NOMO-1 treated with DMSO at 0.1 percent for 48 hours (cell line): Measurements from ENCODE around the gene LNPEP.

Source experiments
- DNase-seq: peaks from one replicate; lab custom pipeline; 2025; ENCODE audit not compliant: unreplicated experiment; lab: John Stamatoyannopoulos, UW

The LNPEP gene

GRCh38 chr5:96957254-96958049 is 21.6 kb downstream of the LNPEP start:
- DNase-seq: peak; percentile 2

DNA sequence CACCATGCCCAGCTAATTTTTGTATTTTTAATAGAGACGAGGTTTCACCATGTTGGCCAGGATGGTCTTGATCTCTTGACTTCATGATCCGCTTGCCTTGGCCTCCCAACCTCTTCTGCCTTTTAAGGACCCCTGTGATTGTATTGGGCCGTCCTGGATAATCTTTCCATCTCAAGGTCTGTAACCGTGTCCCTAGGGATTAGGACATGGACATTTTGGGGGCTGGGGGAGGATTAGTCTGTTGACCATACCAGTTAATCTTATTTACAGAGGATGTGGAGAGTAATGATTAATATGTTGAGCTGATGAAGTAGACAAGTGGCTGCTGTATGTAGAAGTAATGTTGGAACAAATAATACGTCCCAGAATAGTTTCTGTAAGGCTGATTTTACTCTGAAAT is 23.1 kb downstream of the LNPEP start:
- DNase-seq: no peak

DNA sequence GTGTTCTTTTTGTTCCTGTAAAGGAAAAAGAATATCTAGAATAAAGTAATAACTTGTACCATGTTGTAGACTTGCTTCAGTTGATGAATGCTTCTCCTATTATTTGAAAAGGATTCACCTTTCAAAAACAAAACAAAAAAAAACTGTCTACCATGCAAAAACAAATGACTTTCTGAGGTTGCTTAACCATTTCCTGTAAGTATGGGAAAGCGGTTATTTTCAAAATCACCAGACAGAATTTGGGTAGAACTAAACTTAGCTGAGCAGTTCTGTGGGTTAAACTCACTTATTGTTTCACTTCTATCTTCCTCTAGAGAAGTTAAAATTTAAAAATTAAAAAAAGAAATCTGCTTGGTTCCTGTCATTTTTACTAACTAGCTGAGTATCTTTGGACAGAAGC is 25.2 kb downstream of the LNPEP start:
- peak; percentile 89 for DNase-seq

DNA sequence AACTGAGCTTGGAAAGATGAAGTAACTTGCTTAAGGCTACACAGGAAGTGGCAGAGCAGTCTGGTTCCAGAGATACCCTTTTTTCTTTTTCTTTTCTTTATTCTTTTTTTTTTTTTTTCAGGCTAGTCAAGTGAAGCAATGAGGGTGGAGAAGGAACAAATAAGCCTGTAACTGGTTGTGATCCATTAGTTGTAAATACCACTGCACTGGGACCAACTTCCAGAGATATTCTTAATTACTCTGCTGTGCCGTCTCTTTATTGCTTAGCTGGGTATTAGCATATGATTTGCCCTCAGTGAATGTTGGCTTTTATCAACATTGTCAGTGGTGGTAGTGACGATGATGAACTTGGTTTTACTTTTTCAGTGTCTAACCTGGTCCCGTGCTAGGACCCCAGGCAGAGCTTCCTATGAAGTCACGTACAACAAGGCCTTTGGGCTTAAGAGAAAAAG is 26.7 kb downstream of the LNPEP start:
- DNase-seq: peak; percentile 43

DNA sequence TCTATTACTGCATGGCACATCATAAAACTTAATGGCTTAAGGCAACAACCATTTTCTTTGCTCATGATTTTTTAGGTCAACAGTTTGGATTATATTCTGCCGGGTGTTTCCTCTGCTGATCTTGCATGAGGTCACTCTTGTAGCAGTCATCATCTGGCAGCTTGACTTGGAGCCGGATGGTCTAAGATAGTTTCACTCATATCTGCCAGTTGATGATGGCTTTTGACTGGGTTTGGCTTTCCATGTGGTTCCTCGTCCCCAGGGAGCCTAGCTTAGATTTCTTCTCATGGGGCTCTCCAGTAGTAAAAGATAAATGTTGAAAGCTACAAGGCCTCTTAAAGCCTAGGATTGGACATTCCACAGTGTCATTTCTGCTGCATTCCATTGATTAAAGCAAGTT is 27.4 kb downstream of the LNPEP start:
- no peak for DNase-seq

DNA sequence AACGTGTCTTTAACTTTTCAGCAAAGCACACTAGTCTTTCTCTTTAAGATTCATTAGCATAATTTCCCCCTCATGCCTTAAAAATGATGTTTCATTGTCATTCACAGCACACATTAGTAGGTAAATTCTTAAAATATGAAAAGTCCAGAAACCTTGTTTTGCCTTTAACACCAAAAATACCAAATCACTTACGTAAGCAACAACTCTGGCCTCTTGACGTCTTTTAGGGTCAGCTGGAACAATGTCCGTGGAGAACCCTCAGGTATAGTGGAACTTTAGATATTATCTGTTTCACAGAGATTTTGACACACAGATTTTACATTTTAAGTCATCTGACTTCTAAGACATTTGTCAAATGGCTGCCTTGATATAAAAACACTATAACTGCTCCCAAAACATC is 30.9 kb downstream of the LNPEP start:
- DNase-seq: no peak

DNA sequence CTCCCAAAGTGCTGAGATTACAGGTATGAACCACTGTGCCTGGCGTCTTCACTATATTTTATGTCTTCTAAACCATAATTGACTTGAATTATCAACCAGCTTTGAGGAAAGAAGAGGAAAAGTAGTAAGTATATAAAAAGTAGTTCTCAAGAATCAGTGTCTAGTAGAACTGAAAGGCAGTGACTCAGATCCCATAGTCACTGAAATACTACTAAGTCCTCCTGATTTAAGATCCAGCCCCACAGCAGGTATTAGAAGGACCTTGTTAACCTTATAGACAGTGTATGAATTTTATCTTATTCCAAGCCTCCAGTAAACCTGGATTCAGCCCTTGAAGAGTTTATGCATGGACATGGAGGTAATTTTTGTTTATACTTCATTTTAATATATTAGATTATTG is 31.5 kb downstream of the LNPEP start:
- DNase-seq: no peak

GRCh38 chr5:96968074-96968473 is 32.2 kb downstream of the LNPEP start:
- DNase-seq: no peak

GRCh38 chr5:96968614-96969013 is 32.7 kb downstream of the LNPEP start:
- DNase-seq: no peak

GRCh38 chr5:96969366-96969765 is 33.5 kb downstream of the LNPEP start:
- no peak for DNase-seq

GRCh38 chr5:96972599-96973334 is 36.9 kb downstream of the LNPEP start:
- DNase-seq: no peak

DNA sequence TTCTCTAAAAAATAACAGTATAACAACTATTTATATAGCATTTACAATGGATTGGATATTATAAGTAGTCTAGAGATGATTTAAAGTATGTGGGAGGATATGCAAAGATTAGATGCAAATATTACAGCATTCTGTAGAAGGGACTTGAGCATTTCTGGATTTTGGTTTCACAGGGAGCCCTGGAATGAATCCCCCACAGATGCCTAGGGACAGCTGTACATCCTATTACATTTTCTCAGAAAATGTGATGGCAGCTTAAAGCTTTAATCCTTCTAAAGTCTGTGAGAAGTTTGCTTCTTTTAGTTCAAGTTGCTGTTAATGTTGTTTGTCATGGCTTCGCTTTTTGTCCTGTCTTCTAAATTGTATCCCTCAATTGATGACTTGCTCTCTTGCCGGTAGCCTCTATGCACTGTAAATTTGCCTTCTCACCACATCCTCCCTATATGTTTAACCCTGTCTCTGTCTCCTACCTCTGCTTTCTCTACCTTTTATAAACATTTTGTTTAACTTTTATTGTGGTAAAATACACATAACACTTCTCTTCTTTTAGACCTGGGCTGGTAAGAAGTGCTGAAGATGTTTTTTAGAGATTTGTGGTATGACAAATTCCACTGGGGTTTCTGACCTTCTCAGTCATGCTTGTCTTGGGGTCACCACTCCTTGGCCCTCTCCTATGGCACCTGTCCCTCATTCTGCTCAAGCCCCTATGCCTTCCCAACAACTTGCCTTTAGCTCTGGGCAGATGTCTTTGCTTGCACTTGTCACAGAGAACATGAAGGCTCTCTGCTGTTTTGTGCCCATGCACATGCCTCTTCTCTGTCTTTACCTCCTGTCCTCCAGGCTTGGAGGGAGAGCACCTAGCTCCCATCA is 37.9 kb downstream of the LNPEP start:
- DNase-seq: no peak

- no peak for DNase-seq
Measured at GRCh38 chr5:96975656-96976055, 39.8 kb downstream of the LNPEP start.

GRCh38 chr5:96977228-96977627 is 41.3 kb downstream of the LNPEP start:
- DNase-seq: no peak

DNA sequence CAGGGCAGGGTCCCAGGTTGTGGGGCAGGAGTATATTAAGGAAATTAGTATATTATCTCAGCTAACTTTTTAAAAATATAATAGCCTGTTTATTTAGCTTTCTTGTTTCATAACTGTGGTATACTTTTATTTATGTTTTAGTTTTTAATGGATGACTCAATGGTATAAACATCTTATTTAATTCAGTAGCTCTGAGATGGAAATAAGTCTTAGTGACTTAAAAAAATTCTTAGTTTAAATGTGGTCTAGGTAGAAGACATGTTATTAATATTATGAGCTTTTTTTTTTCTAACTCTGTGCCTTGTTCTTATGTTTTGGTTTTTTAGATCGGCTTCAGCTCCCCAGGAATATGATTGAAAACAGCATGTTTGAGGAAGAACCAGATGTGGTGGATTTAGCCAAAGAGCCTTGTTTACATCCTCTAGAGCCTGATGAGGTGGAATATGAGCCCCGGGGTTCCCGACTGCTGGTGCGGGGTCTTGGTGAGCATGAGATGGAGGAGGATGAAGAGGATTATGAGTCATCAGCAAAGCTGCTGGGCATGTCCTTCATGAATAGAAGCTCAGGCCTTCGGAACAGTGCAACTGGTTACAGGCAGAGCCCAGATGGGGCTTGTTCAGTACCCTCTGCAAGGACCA is 43.1 kb downstream of the LNPEP start:
- DNase-seq: no peak

GRCh38 chr5:96984506-96985192 is 48.8 kb downstream of the LNPEP start:
- DNase-seq: no peak

DNA sequence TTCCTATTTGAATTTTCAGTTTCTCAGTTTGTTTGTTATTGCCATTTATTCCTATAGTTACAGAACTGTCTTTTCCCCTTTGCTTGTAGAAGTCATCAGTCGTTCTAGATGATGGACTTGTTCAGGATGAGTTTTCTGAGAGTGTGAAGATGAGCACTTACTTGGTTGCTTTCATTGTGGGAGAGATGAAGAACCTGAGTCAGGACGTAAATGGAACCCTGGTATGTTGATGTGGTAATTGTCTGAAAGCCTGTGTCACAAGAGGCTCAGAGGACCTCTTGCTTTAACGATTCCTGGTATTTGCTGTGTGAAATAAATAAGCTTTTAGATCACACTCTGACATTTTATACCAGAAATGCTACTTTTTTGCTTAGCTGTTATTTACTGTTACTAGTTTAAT is 50.6 kb downstream of the LNPEP start:
- no peak for DNase-seq

DNA sequence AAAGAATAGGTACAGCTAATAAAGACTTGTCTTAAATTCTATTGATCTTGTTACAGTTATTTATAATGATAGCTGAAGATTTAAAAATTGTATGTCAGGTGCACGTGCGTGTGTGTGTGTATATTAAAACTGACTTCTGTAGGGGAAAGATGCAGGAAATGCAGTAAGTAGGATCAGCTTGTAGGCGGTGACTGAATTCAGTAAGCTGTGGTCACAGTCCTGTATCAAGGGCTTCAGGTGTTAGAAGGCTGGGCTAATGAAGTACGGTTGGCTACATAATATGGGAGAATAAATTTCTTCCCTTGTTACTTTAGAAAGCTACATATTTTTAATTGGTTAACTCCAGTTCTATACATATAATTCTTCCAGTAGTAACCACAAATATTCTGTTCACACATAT is 54.2 kb downstream of the LNPEP start:
- no peak for DNase-seq

GRCh38 chr5:96991708-96992107 is 55.8 kb downstream of the LNPEP start:
- no peak for DNase-seq

GRCh38 chr5:96993760-96994159 is 57.9 kb downstream of the LNPEP start:
- DNase-seq: no peak
